Ascending aorta (tissue), 2 donors: ENCODE results near the gene GJA10. TPM values are rescaled to one million over a fixed set of nuclear protein-coding genes. Genes with fewer than 3 reads are reported as not detected.
"Not testable (repeated sequence)": the region's sequence is repeated elsewhere in the genome, so short reads cannot be mapped to it uniquely, and the experiment has no call there.

Experiments
- DNase-seq, 2 donors: peaks; one replicate each; pipeline ENCODE4 v3.0.0-alpha.2; 2019; ENCODE audit warnings: low spot score in 2 of 2
- H3K27ac ChIP-seq, 2 donors: fragments of 200-600 bp; sonication (generic); one replicate each; pipeline ENCODE4 v1.5.1; 2016 to 2017; ENCODE audit warnings: mild to moderate bottlenecking in 1 of 2
- H3K27me3 ChIP-seq: fragments of 200-600 bp; sonication (generic); one replicate; pipeline ENCODE4 v1.5.1; 2017
- H3K36me3 ChIP-seq, 2 donors: fragments of 200-600 bp; sonication (generic); one replicate each; pipeline ENCODE4 v1.5.1; 2016
- H3K4me1 ChIP-seq, 2 donors: fragments of 200-600 bp; sonication (generic); one replicate each; pipeline ENCODE4 v1.5.1; 2016 to 2017; ENCODE audit warnings: mild to moderate bottlenecking in 1 of 2
- H3K4me3 ChIP-seq, 2 donors: fragments of 200-600 bp; sonication (generic); one replicate each; pipeline ENCODE4 v1.5.1; 2016 to 2017; ENCODE audit warnings: mild to moderate bottlenecking in 1 of 2
- H3K9me3 ChIP-seq, 2 donors: fragments of 200-600 bp; sonication (generic); one replicate each; pipeline ENCODE4 v1.5.1; 2016
- CTCF ChIP-seq, 3 experiments: fragments of 200-600 bp in 2 of 3; fragments of 450-650 bp in 1 of 3; sonication (generic) in 2 of 3; IDR thresholded peaks; one replicate each; pipeline ENCODE4 v1.5.1; 2016 to 2019; ENCODE audit warnings: antibody characterized with exemption in 3 of 3, mild to moderate bottlenecking in 1 of 3, moderate library complexity in 1 of 3
- intact Hi-C: fragments of 100-400 bp; cut with DNase I; formaldehyde crosslinking; loops from one replicate; pipeline ENCODE4 v1.15.1; 2023
- total RNA-seq: library from RNA; depleted of rRNA; stranded (reverse); fragments of >200 nt; gene quantifications from one replicate; pipeline ENCODE4 v1.1.0, GENCODE V29; 2016

Gene GJA10
- total RNA-seq, 1 donor from 2014 or later, result not detected

- Histone ChIP-seq H3K27me3 (no peaks in the 10 kb centered on the region), H3K9me3 (no peaks in the 10 kb centered on the region), H3K27ac (no peak overlapping the region), H3K36me3 (no peaks in the 10 kb centered on the region), H3K4me1 (no peaks in the 10 kb centered on the region), H3K4me3 (no peak overlapping the region)
- TF ChIP-seq CTCF (IDR thresholded peaks at IDR 0.05), result no peak
- intact Hi-C loops, result no loop called here
- no peak for DNase-seq
These were observed 6.7 kb upstream of the GJA10 start for GRCh38 chr6:89887452-89888137.

GRCh38 chr6:89888138-89888514 is 6.1 kb upstream of the GJA10 start:
- Histone ChIP-seq H3K4me3 (no peak overlapping the region), H3K27me3 (no peaks in the 10 kb centered on the region), H3K36me3 (no peaks in the 10 kb centered on the region), H3K9me3 (no peaks in the 10 kb centered on the region), H3K27ac (no peak overlapping the region), H3K4me1 (no peaks in the 10 kb centered on the region)
- DNase-seq, result no peak
- TF ChIP-seq CTCF (IDR thresholded peaks at IDR 0.05), result no peak
- intact Hi-C loops, result no loop called here

GRCh38 chr6:89888871-89889270 is 5.4 kb upstream of the GJA10 start:
- TF ChIP-seq CTCF (IDR thresholded peaks at IDR 0.05), result no peak
- no peaks in the 10 kb centered on the region for H3K36me3 ChIP-seq
- H3K4me1 ChIP-seq, result no peaks in the 10 kb centered on the region
- no peaks in the 10 kb centered on the region for H3K9me3 ChIP-seq
- no peaks in the 10 kb centered on the region for H3K27me3 ChIP-seq
- intact Hi-C loops, result no loop called here
- H3K27ac ChIP-seq, result no peak overlapping the region
- DNase-seq, result no peak
- H3K4me3 ChIP-seq, result no peak overlapping the region

GRCh38 chr6:89890845-89891528 is 3.3 kb upstream of the GJA10 start:
- H3K27ac ChIP-seq, intact Hi-C loops, H3K9me3 ChIP-seq, H3K36me3 ChIP-seq, DNase-seq, H3K4me1 ChIP-seq, H3K27me3 ChIP-seq, H3K4me3 ChIP-seq: not testable (repeated sequence)

GRCh38 chr6:89892577-89892976 is 1.7 kb upstream of the GJA10 start:
- DNase-seq, H3K9me3 ChIP-seq, H3K4me3 ChIP-seq, H3K4me1 ChIP-seq, intact Hi-C loops, H3K27ac ChIP-seq, H3K36me3 ChIP-seq, H3K27me3 ChIP-seq: not testable (repeated sequence)

DNA sequence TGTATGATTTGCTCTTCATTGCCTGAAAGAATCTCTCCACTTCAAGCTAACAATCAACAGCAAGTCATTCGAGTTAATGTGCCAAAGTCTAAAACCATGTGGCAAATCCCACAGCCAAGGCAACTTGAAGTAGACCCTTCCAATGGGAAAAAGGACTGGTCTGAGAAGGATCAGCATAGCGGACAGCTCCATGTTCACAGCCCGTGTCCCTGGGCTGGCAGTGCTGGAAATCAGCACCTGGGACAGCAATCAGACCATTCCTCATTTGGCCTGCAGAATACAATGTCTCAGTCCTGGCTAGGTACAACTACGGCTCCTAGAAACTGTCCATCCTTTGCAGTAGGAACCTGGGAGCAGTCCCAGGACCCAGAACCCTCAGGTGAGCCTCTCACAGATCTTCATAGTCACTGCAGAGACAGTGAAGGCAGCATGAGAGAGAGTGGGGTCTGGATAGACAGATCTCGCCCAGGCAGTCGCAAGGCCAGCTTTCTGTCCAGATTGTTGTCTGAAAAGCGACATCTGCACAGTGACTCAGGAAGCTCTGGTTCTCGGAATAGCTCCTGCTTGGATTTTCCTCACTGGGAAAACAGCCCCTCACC is 1.1 kb downstream of the GJA10 start:
- no peak for DNase-seq
- Histone ChIP-seq H3K27me3 (no peaks in the 10 kb centered on the region), H3K4me1 (no peaks in the 10 kb centered on the region), H3K9me3 (no peaks in the 10 kb centered on the region), H3K36me3 (no peaks in the 10 kb centered on the region), H3K4me3 (no peak overlapping the region), H3K27ac (no peak overlapping the region)
- no peak for TF ChIP-seq CTCF (IDR thresholded peaks at IDR 0.05)
- intact Hi-C loops, result no loop called here

GRCh38 chr6:89910001-89910901 is 16.0 kb downstream of the GJA10 start:
- H3K9me3 ChIP-seq, H3K36me3 ChIP-seq, H3K27me3 ChIP-seq, intact Hi-C loops, H3K4me1 ChIP-seq, H3K27ac ChIP-seq, H3K4me3 ChIP-seq, DNase-seq: not testable (repeated sequence)
